Esophagus muscularis mucosa (tissue), 4 donors: ENCODE data around the gene MDGA2. TPM values are rescaled to one million over a fixed set of nuclear protein-coding genes. Genes with fewer than 3 reads are reported as not detected.
"Not testable (repeated sequence)": the region's sequence is repeated elsewhere in the genome, so short reads cannot be mapped to it uniquely, and the experiment has no call there.

Source experiments
- DNase-seq: peaks from one replicate; pipeline ENCODE4 v3.0.0-alpha.2; 2017; ENCODE audit errors: extremely low spot score
- H3K27ac ChIP-seq, 4 donors: fragments of 200-600 bp; sonication (generic); replicated peaks in 1 of 4; 1 replicate in 3 of 4; 2 replicates in 1 of 4; pipeline ENCODE4 v1.5.1; 2016 to 2019; ENCODE audit warnings: mild to moderate bottlenecking in 1 of 4
- H3K27me3 ChIP-seq, 4 donors: fragments of 200-600 bp; sonication (generic); one replicate each; pipeline versions ENCODE4 v1.5.1 to v1.6.0; 2016 to 2019
- H3K36me3 ChIP-seq, 4 donors: fragments of 200-600 bp; sonication (generic); one replicate each; pipeline ENCODE4 v1.5.1; 2016 to 2019
- H3K4me1 ChIP-seq, 4 donors: fragments of 200-600 bp; sonication (generic); one replicate each; pipeline ENCODE4 v1.5.1; 2016 to 2019
- H3K4me3 ChIP-seq, 4 donors: fragments of 200-600 bp; sonication (generic); 1 replicate in 2 of 4; 2 replicates in 2 of 4; pipeline ENCODE4 v1.5.1; 2016 to 2019; ENCODE audit warnings: mild to moderate bottlenecking in 4 of 4, moderate library complexity in 1 of 4
- H3K9me3 ChIP-seq, 4 donors: fragments of 200-600 bp; sonication (generic); 1 replicate in 3 of 4; 2 replicates in 1 of 4; pipeline ENCODE4 v1.5.1; 2016 to 2019
- EP300 ChIP-seq: sonication (generic); formaldehyde crosslinking; IDR thresholded peaks from one replicate; pipeline ENCODE4 v1.6.1; 2017; ENCODE audit warnings: antibody characterized with exemption
- POLR2A ChIP-seq: fragments of 450-650 bp; IDR thresholded peaks from one replicate; pipeline ENCODE4 v1.6.1; 2017; ENCODE audit warnings: antibody characterized with exemption, moderate library complexity, mild to moderate bottlenecking, low read depth
- POLR2AphosphoS5 ChIP-seq, 2 donors: sonication (generic); formaldehyde crosslinking; IDR thresholded peaks; one replicate each; pipeline ENCODE4 v1.6.1; 2017; ENCODE audit warnings: antibody characterized with exemption in 2 of 2
- WGBS: methylation state at CpG from one replicate; pipeline ENCODE4 v1.1.5; 2018; 5-methylcytosine and 5-hydroxymethylcytosine counted together
- intact Hi-C: fragments of 100-400 bp; cut with DNase I; formaldehyde crosslinking; loops from one replicate; pipeline ENCODE4 v1.15.1; 2023
- total RNA-seq, 4 donors: library from RNA; depleted of rRNA; stranded (reverse); fragments of >200 nt; gene quantifications; one replicate each; pipeline versions ENCODE4 v1.1.0 to v1.2.1, GENCODE V29; 2016
- TF ChIP-seq, protein P1 (sequence below), 3 experiments: fragments of 200-600 bp in 2 of 3; fragments of 450-650 bp in 1 of 3; sonication (generic) in 2 of 3; IDR thresholded peaks; one replicate each; pipeline ENCODE4 v1.5.1; 2017 to 2019; ENCODE audit warnings: antibody characterized with exemption in 3 of 3, mild to moderate bottlenecking in 2 of 3, moderate library complexity in 1 of 3

Gene MDGA2
- total RNA-seq, 4 donors from 2014 or later, result under 0.01 TPM; not detected in 3

DNA sequence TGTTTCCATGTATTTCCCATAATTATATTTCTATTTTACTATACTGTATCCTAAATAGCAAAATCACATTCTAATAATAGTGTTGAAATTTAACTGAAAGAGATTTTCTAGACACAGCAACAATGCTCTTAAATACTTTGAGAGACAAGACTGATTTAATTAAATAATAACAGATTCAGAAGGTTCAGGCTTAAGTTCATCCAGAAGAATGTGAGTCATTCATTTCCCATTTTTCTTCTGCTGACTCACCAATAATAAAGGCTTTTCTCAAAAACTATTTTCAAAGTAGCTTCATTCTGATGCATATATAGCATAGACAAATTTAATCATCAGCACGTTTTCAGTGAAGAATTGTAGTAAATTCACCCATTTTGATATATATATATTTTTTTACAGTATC, 481.4 kb downstream of the MDGA2 start:
- H3K4me1 ChIP-seq, result no peaks in the 10 kb centered on the region
- WGBS, result 29% methylated on average over 1 of the region's 1 CpG
- H3K4me3 ChIP-seq, result no peak overlapping the region
- no peaks in the 10 kb centered on the region for H3K27me3 ChIP-seq
- no peaks in the 10 kb centered on the region for H3K9me3 ChIP-seq
- TF ChIP-seq POLR2AphosphoS5 (IDR thresholded peaks at IDR 0.05), result no peak
- TF ChIP-seq POLR2A, result no peak
- no peak for TF ChIP-seq EP300
- TF ChIP-seq, protein P1, sequence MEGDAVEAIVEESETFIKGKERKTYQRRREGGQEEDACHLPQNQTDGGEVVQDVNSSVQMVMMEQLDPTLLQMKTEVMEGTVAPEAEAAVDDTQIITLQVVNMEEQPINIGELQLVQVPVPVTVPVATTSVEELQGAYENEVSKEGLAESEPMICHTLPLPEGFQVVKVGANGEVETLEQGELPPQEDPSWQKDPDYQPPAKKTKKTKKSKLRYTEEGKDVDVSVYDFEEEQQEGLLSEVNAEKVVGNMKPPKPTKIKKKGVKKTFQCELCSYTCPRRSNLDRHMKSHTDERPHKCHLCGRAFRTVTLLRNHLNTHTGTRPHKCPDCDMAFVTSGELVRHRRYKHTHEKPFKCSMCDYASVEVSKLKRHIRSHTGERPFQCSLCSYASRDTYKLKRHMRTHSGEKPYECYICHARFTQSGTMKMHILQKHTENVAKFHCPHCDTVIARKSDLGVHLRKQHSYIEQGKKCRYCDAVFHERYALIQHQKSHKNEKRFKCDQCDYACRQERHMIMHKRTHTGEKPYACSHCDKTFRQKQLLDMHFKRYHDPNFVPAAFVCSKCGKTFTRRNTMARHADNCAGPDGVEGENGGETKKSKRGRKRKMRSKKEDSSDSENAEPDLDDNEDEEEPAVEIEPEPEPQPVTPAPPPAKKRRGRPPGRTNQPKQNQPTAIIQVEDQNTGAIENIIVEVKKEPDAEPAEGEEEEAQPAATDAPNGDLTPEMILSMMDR (IDR thresholded peaks at IDR 0.05), result no peak
- intact Hi-C loops, result no loop called here
- DNase-seq, result no peak
- H3K36me3 ChIP-seq, result no peaks in the 10 kb centered on the region
- H3K27ac ChIP-seq, result no peak overlapping the region

DNA sequence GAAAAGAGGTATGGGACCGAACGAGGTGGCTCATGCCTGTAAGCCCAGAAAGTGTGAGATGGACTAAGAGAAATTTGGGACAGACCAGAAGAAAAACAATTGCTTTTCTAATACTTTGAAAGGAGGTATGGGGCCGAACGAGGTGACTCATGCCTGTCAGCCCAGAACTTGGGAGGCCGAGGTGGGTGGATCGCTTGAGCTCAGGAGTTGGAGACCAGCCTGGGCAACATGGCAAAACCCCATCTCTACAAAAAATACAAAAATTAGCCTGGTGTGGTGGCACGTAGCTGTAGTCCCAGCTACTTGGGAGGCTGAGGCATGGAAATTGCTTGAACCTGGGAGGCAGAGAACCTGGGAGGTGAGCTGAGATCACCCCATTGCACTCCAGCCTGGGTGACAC, 483.2 kb downstream of the MDGA2 start:
- H3K9me3 ChIP-seq, H3K4me1 ChIP-seq, H3K27ac ChIP-seq, intact Hi-C loops, DNase-seq, H3K4me3 ChIP-seq, H3K27me3 ChIP-seq, H3K36me3 ChIP-seq: not testable (repeated sequence)
- 89% methylated on average over 7 of the region's 7 CpGs for WGBS

DNA sequence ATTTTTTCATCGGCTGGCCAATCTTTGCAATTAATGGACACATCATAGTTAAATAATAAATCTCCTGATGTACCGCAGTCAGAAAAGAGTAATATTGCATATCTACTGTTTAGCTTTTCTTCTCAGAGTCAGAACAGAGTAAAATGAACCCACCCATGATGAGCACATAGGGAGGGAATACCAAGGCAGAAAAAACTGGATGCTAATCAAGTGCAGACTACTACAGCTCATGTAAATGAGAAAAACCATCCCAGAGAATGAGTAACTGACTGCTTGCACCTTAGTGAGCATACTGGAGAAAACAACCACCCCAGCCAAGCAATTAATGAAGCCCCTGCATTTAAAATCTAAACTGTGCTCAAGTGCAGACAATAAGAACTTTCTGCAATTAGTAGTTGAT, 483.7 kb downstream of the MDGA2 start:
- TF ChIP-seq POLR2A, result no peak
- no peak for TF ChIP-seq POLR2AphosphoS5 (IDR thresholded peaks at IDR 0.05)
- no peaks in the 10 kb centered on the region for H3K27me3 ChIP-seq
- 85% methylated on average over 2 of the region's 2 CpGs for WGBS
- H3K4me1 ChIP-seq, result no peaks in the 10 kb centered on the region
- H3K4me3 ChIP-seq, result no peak overlapping the region
- no peaks in the 10 kb centered on the region for H3K36me3 ChIP-seq
- H3K27ac ChIP-seq, result no peak overlapping the region
- no peaks in the 10 kb centered on the region for H3K9me3 ChIP-seq
- intact Hi-C loops, result no loop called here
- no peak for DNase-seq

DNA sequence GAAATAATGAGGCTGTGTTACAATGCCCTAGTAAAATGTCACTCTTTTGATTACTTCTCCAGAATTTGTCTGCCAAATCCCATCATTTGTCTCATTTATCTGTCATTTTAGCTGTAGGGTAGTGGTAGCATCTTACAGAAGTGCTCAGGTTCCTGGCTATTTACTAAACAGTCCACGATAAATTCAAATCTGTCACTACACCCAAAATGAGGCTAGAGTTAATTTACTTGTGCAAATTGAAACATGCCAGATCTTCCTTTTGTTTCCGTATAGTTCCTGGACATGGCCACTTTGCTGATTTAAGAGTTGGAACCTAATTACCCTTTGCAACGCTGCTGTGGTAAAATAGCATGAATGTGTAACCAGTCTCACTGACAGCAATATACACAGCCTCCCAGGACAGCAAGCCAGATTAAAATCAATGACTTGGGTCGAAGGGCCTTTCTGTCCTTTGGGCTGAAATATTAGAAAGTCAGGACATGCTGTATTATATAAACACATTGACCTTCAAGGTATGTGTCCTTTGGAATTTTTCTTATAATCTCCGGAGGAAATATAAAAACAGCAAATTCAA, 485.4 kb downstream of the MDGA2 start:
- H3K27me3 ChIP-seq, result no peaks in the 10 kb centered on the region
- no peak overlapping the region for H3K4me3 ChIP-seq
- no peaks in the 10 kb centered on the region for H3K4me1 ChIP-seq
- WGBS, result 74% methylated on average over 5 of the region's 5 CpGs
- no peaks in the 10 kb centered on the region for H3K9me3 ChIP-seq
- no peak for DNase-seq
- no peak overlapping the region for H3K27ac ChIP-seq
- intact Hi-C loops, result no loop called here
- no peaks in the 10 kb centered on the region for H3K36me3 ChIP-seq
- TF ChIP-seq EP300, result no peak
- TF ChIP-seq, protein P1 (IDR thresholded peaks at IDR 0.05), result no peak
- no peak for TF ChIP-seq POLR2A

DNA sequence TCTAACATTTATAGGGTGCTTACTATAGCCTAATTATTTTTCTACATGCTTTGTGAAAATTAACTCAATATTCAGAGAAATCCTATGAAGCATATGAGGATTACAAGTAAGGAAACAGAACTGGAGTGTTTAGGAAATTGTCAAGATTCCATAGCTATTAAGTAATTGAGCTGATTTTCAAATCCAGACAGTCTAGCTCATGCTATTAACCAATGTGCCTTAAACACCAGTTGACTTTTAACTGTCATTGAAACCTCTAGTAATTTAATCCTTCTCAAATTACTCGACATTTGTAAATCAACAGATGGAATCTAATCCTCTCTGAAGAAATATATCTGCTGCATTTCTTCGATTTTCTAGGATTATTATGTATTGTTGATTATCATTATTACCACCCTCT, 488.9 kb downstream of the MDGA2 start:
- Histone ChIP-seq H3K27me3 (no peaks in the 10 kb centered on the region), H3K4me3 (no peak overlapping the region), H3K27ac (no peak overlapping the region), H3K36me3 (no peaks in the 10 kb centered on the region), H3K4me1 (no peaks in the 10 kb centered on the region), H3K9me3 (no peaks in the 10 kb centered on the region)
- 46% methylated on average over 2 of the region's 2 CpGs for WGBS
- no peak for TF ChIP-seq EP300
- TF ChIP-seq POLR2A, result no peak
- TF ChIP-seq, protein P1 (IDR thresholded peaks at IDR 0.05), result no peak
- TF ChIP-seq POLR2AphosphoS5 (IDR thresholded peaks at IDR 0.05), result no peak
- DNase-seq, result no peak
- intact Hi-C loops, result no loop called here

DNA sequence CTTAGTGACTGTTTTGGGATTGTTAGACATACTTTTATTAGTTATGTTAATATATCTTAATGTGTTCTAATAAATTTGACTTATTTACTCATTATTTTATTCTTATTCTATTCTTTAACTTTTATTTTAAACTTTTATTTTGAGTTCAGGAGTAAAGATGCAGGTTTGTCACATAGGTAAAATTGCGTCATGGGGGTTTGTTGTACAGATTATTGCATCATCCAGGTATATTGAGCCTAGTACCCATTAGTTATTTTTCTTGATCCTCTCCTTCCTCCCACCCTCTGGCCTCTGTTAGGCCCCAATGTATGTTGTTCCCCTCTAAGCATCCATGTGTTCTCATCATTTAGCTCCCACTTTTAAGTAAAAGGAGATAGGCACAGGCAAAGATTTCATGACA, 495.5 kb downstream of the MDGA2 start:
- no peak overlapping the region for H3K27ac ChIP-seq
- DNase-seq, result no peak
- H3K4me3 ChIP-seq, result no peak overlapping the region
- H3K4me1 ChIP-seq, result no peaks in the 10 kb centered on the region
- H3K27me3 ChIP-seq, result no peaks in the 10 kb centered on the region
- intact Hi-C loops, result no loop called here
- no peaks in the 10 kb centered on the region for H3K36me3 ChIP-seq
- no peaks in the 10 kb centered on the region for H3K9me3 ChIP-seq
- WGBS, result 88% methylated on average over 1 of the region's 1 CpG
- TF ChIP-seq POLR2AphosphoS5 (IDR thresholded peaks at IDR 0.05) (no peak), POLR2A (no peak), EP300 (no peak)
- TF ChIP-seq, protein P1 (IDR thresholded peaks at IDR 0.05), result no peak

DNA sequence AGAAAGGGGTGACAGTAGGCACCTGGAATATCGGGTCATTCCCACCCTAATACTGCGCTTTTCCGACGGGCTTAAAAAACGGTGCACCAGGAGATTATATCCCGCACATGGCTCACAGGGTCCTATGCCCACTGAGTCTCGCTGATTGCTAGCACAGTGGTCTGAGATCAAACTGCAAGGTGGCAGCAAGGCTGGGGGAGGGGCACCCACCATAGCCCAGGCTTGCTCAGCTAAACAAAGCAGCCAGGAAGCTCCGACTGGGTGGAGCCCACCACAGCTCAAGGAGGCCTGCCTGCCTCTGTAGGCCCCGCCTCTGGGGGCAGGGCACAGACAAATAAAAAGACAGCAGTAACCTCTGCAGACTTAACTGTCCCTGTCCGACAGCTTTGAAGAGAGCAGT, 503.5 kb downstream of the MDGA2 start:
- DNase-seq, H3K36me3 ChIP-seq, H3K9me3 ChIP-seq, H3K4me1 ChIP-seq, H3K4me3 ChIP-seq, intact Hi-C loops, H3K27ac ChIP-seq, H3K27me3 ChIP-seq: not testable (repeated sequence)
- 97% methylated on average over 5 of the region's 10 CpGs for WGBS
